D721Med (cell line): ENCODE results near the gene HBS1L.

Experiments
- DNase-seq: peaks from one replicate; pipeline ENCODE4 v3.0.0; 2011; ENCODE audit warnings: low spot score; ENCODE audit not compliant: insufficient read length
- FAIRE-seq: peaks from 2 replicates; lab custom pipeline; 2011; peaks lifted over from hg19 to GRCh38; lab: Jason Lieb, UNC
- CTCF ChIP-seq: IDR thresholded peaks from 2 replicates; pipeline ENCODE4 v1.5.1; 2012; ENCODE audit warnings: mild to moderate bottlenecking, control low read depth; ENCODE audit not compliant: insufficient read depth; ENCODE audit errors: missing control alignments

HBS1L gene

GRCh38 chr6:135094403-135094821 is 39.8 kb upstream of the HBS1L start:
- no peak for FAIRE-seq
- no peak for TF ChIP-seq CTCF
- DNase-seq, result no peak

- DNase-seq (no peak), FAIRE-seq (no peak)
- no peak for TF ChIP-seq CTCF
Measured at GRCh38 chr6:135093578-135093977, 39.0 kb upstream of the HBS1L start.

GRCh38 chr6:135092724-135093123 is 38.1 kb upstream of the HBS1L start:
- DNase-seq (no peak), FAIRE-seq (no peak)
- TF ChIP-seq CTCF, result no peak

- DNase-seq (no peak), FAIRE-seq (no peak)
- TF ChIP-seq CTCF, result no peak
Measured at GRCh38 chr6:135090819-135091218, 36.2 kb upstream of the HBS1L start.

- DNase-seq, result no peak
- FAIRE-seq, result no peak
- no peak for TF ChIP-seq CTCF
Measured at GRCh38 chr6:135089901-135090300, 35.3 kb upstream of the HBS1L start.

GRCh38 chr6:135088818-135089809 is 34.5 kb upstream of the HBS1L start:
- FAIRE-seq (no peak), DNase-seq (no peak)
- TF ChIP-seq CTCF, result peak; percentile 23

- DNase-seq (no peak), FAIRE-seq (no peak)
- TF ChIP-seq CTCF, result no peak
Measured at GRCh38 chr6:135088281-135088680, 33.7 kb upstream of the HBS1L start.
